Smooth muscle cell (in vitro differentiated cells): ENCODE measurements around the gene HEXIM1. TPM values are rescaled to one million over a fixed set of nuclear protein-coding genes. Genes with fewer than 3 reads are reported as not detected.

Experiments used
- DNase-seq: peaks from one replicate; lab custom pipeline; 2025; ENCODE audit not compliant: unreplicated experiment; lab: John Stamatoyannopoulos, UW
- H2AFZ ChIP-seq: fragments of 200-600 bp; sonication (generic); 2 replicates; pipeline ENCODE4 v1.6.0; 2016; ENCODE audit warnings: antibody characterized with exemption, low read depth, mild to moderate bottlenecking
- H3F3A ChIP-seq: fragments of 200-600 bp; sonication (generic); 2 replicates; pipeline ENCODE4 v1.6.0; 2017; ENCODE audit warnings: antibody characterized with exemption, low read depth
- H3K27ac ChIP-seq: fragments of 200-600 bp; sonication (generic); 2 replicates; pipeline ENCODE4 v1.5.1; 2016; ENCODE audit warnings: low read depth, mild to moderate bottlenecking
- H3K27me3 ChIP-seq: fragments of 200-600 bp; sonication (generic); 2 replicates; pipeline ENCODE4 v1.6.1; 2016; ENCODE audit warnings: low read depth, mild to moderate bottlenecking
- H3K36me3 ChIP-seq: fragments of 200-600 bp; sonication (generic); 2 replicates; pipeline ENCODE4 v1.5.1; 2016; ENCODE audit warnings: low read depth
- H3K4me1 ChIP-seq: fragments of 200-600 bp; sonication (generic); 2 replicates; pipeline ENCODE4 v1.5.1; 2016; ENCODE audit warnings: low read depth
- H3K4me2 ChIP-seq: fragments of 200-600 bp; sonication (generic); 2 replicates; pipeline ENCODE4 v1.6.0; 2016; ENCODE audit warnings: mild to moderate bottlenecking
- H3K4me3 ChIP-seq: fragments of 200-600 bp; sonication (generic); 2 replicates; pipeline ENCODE4 v1.5.1; 2016; ENCODE audit warnings: mild to moderate bottlenecking
- H3K79me2 ChIP-seq: fragments of 200-600 bp; sonication (generic); 2 replicates; pipeline ENCODE4 v1.6.0; 2016; ENCODE audit warnings: low read depth, mild to moderate bottlenecking
- H3K9ac ChIP-seq: fragments of 200-600 bp; sonication (generic); 2 replicates; pipeline ENCODE4 v1.6.0; 2016; ENCODE audit warnings: low read depth
- H3K9me3 ChIP-seq: fragments of 200-600 bp; sonication (generic); replicated peaks from 2 replicates; pipeline ENCODE4 v1.5.1; 2016; ENCODE audit warnings: low read depth
- H4K20me1 ChIP-seq: fragments of 200-600 bp; sonication (generic); 2 replicates; pipeline ENCODE4 v1.6.0; 2016; ENCODE audit warnings: low read depth
- CTCF ChIP-seq: fragments of 200-600 bp; sonication (generic); IDR thresholded peaks from 2 replicates; pipeline ENCODE4 v1.5.1; 2017; ENCODE audit warnings: borderline replicate concordance, mild to moderate bottlenecking, antibody characterized with exemption; ENCODE audit not compliant: insufficient read depth, poor library complexity, severe bottlenecking
- WGBS: methylation state at CpG from one replicate; pipeline ENCODE4 v1.1.7; 2016; ENCODE audit warnings: low lambda C conversion rate; 5-methylcytosine and 5-hydroxymethylcytosine counted together
- polyA plus RNA-seq: library from polyadenylated mRNA; unstranded; fragments of >200 nt; fragmentation: Nextera tagmentation; extraction: Ambion mirVana; gene quantifications from 2 replicates; pipeline ENCODE4 v1.2.1, GENCODE V29; 2016
- total RNA-seq: library from RNA; depleted of rRNA; stranded (reverse); fragments of >200 nt; gene quantifications from 2 replicates; pipeline ENCODE4 v1.2.3, GENCODE V29; 2014

Gene HEXIM1
- total and polyA plus RNA-seq, 2 experiments from 2014 or later, result 9.4 to 13.7 TPM

GRCh38 chr17:45104029-45104428, 44.2 kb upstream of the HEXIM1 start:
- Histone ChIP-seq H3K27me3 (no peaks in the 10 kb centered on the region), H3K9me3 (no peaks in the 10 kb centered on the region), H3K79me2 (no peaks in the 10 kb centered on the region), H2AFZ (no peak overlapping the region), H3K4me2 (no peak overlapping the region), H3F3A (no peaks in the 10 kb centered on the region), H3K36me3 (peaks cover 3% of the 10 kb centered on the region), H3K4me3 (no peak overlapping the region), H3K9ac (no peak overlapping the region), H3K27ac (peak overlapping the region; percentile 70), H4K20me1 (peaks cover 7% of the 10 kb centered on the region), H3K4me1 (no peaks in the 10 kb centered on the region)
- WGBS, result 87% methylated on average over 8 of the region's 8 CpGs
- TF ChIP-seq CTCF, result no peak
- no peak for DNase-seq

- no peak overlapping the region for H2AFZ ChIP-seq
These were observed 43.8 kb upstream of the HEXIM1 start for GRCh38 chr17:45104497-45104896.

GRCh38 chr17:45104907-45105624, 43.2 kb upstream of the HEXIM1 start:
- no peak overlapping the region for H3K4me3 ChIP-seq
- no peak overlapping the region for H3K9ac ChIP-seq
- H4K20me1 ChIP-seq, result peaks cover 7% of the 10 kb centered on the region
- WGBS, result 94% methylated on average over 17 of the region's 17 CpGs
- H2AFZ ChIP-seq, result no peak overlapping the region
- DNase-seq, result no peak
- H3K9me3 ChIP-seq, result no peaks in the 10 kb centered on the region
- H3K4me1 ChIP-seq, result no peaks in the 10 kb centered on the region
- H3K27me3 ChIP-seq, result no peaks in the 10 kb centered on the region
- no peak for TF ChIP-seq CTCF
- no peaks in the 10 kb centered on the region for H3K79me2 ChIP-seq
- H3K4me2 ChIP-seq, result no peak overlapping the region
- H3F3A ChIP-seq, result no peaks in the 10 kb centered on the region
- no peak overlapping the region for H3K27ac ChIP-seq
- H3K36me3 ChIP-seq, result no peaks in the 10 kb centered on the region

More at GRCh38 chr17:45104497-45104896, 43.8 kb upstream of the HEXIM1 start:
- Histone ChIP-seq H3K9ac (no peak overlapping the region), H3K4me1 (no peaks in the 10 kb centered on the region), H3K9me3 (no peaks in the 10 kb centered on the region), H3F3A (no peaks in the 10 kb centered on the region), H3K79me2 (no peaks in the 10 kb centered on the region), H4K20me1 (peaks cover 7% of the 10 kb centered on the region), H3K27ac (no peak overlapping the region), H3K4me3 (no peak overlapping the region), H3K36me3 (peaks cover 3% of the 10 kb centered on the region), H3K4me2 (no peak overlapping the region), H3K27me3 (no peaks in the 10 kb centered on the region)
- TF ChIP-seq CTCF, result no peak
- 93% methylated on average over 6 of the region's 6 CpGs for WGBS
- no peak for DNase-seq

- 93% methylated on average over 5 of the region's 5 CpGs for WGBS
- Histone ChIP-seq H3K9me3 (no peaks in the 10 kb centered on the region), H4K20me1 (peaks cover 7% of the 10 kb centered on the region), H3K4me3 (no peak overlapping the region), H3F3A (no peaks in the 10 kb centered on the region), H3K36me3 (no peaks in the 10 kb centered on the region), H3K4me2 (no peak overlapping the region), H2AFZ (no peak overlapping the region), H3K4me1 (no peaks in the 10 kb centered on the region), H3K27ac (no peak overlapping the region), H3K27me3 (no peaks in the 10 kb centered on the region), H3K9ac (no peak overlapping the region), H3K79me2 (no peaks in the 10 kb centered on the region)
- DNase-seq, result no peak
- no peak for TF ChIP-seq CTCF
These were observed 42.2 kb upstream of the HEXIM1 start for GRCh38 chr17:45106096-45106495.
